GM12878 (cell line): ENCODE results near the gene TMTC1. TPM values are rescaled to one million over a fixed set of nuclear protein-coding genes. Genes with fewer than 3 reads are reported as not detected.
A peak's percentile ranks its signal among the peaks of the same experiment; 100 is the strongest.
"Not testable (repeated sequence)": the region's sequence is repeated elsewhere in the genome, so short reads cannot be mapped to it uniquely, and the experiment has no call there.

Source experiments
- ATAC-seq: fragments of 200-7000 bp; cut with Tn5 transposase; 3 replicates; pipeline ENCODE4 v1.9.1; 2020; ENCODE audit warnings: mild to moderate bottlenecking, moderate library complexity
- BruUV-seq: library from RNA; stranded (reverse); fragments of 400-500 nt; replicated peaks from 2 replicates; lab custom pipeline; 2021; lab: Mats Ljungman, UMichigan
- CTCF ChIA-PET: fragments of 300-600 bp; sonication (Branson Sonifier 250); formaldehyde crosslinking; extraction: SDS; loops from one replicate; lab custom pipeline; 2021; ENCODE audit warnings: inconsistent platforms; lab: Yijun Ruan, JAX
- POLR2A ChIA-PET: fragments of 350-600 bp; formaldehyde crosslinking; extraction: SDS; loops from one replicate; lab custom pipeline; 2021; ENCODE audit warnings: inconsistent platforms; lab: Charles Lee
- RAD21 ChIA-PET: fragments of 300-600 bp; sonication (Branson Sonifier 250); formaldehyde crosslinking; loops from one replicate; lab custom pipeline; 2023; ENCODE audit warnings: antibody characterized with exemption; ENCODE audit not compliant: unreplicated experiment; lab: Charles Lee
- SMC1A ChIA-PET: fragments of 300-600 bp; sonication (Branson Sonifier 250); formaldehyde crosslinking; loops from one replicate; lab custom pipeline; 2023; ENCODE audit not compliant: unreplicated experiment, uncharacterized antibody; lab: Charles Lee
- DNase-seq: peaks from one replicate; pipeline ENCODE4 v3.0.0-alpha.2; 2011; ENCODE audit warnings: low read depth, low spot score
- FAIRE-seq: peaks from 3 replicates; lab custom pipeline; 2011; peaks lifted over from hg19 to GRCh38; lab: Jason Lieb, UNC
- H2AFZ ChIP-seq: 2 replicates; pipeline ENCODE4 v1.6.0; 2011; ENCODE audit warnings: low read depth, low read length, control low read depth; ENCODE audit not compliant: control insufficient read depth
- H3K27ac ChIP-seq: 2 replicates; pipeline ENCODE4 v1.5.1; 2011; ENCODE audit warnings: control low read depth; ENCODE audit not compliant: control insufficient read depth, insufficient read depth
- H3K27me3 ChIP-seq, 2 experiments: replicated peaks in 1 of 2; 2 replicates each; pipeline versions ENCODE4 v1.6.0 to v1.6.1; 2011; ENCODE audit warnings: low read length in 1 of 2; ENCODE audit not compliant: control insufficient read depth in 2 of 2, insufficient read depth in 2 of 2
- H3K36me3 ChIP-seq, 2 experiments: 2 replicates each; pipeline ENCODE4 v1.5.1; 2011; ENCODE audit warnings: low read length in 1 of 2; ENCODE audit not compliant: control insufficient read depth in 2 of 2, insufficient read depth in 2 of 2
- H3K4me1 ChIP-seq: 2 replicates; pipeline ENCODE4 v1.6.1; 2011; ENCODE audit warnings: mild to moderate bottlenecking, low read length, moderate library complexity, mixed read lengths; ENCODE audit not compliant: control insufficient read depth, insufficient read depth
- H3K4me2 ChIP-seq: 2 replicates; pipeline ENCODE4 v1.6.0; 2011; ENCODE audit warnings: control low read depth; ENCODE audit not compliant: control insufficient read depth, insufficient read depth
- H3K4me3 ChIP-seq: fragments of 200-600 bp; sonication (generic); 2 replicates; pipeline ENCODE4 v1.5.1; 2016
- H3K79me2 ChIP-seq: 2 replicates; pipeline ENCODE4 v1.6.0; 2011; ENCODE audit warnings: low read length; ENCODE audit not compliant: control insufficient read depth, insufficient read depth
- H3K9ac ChIP-seq: 2 replicates; pipeline ENCODE4 v1.8.0; 2011; ENCODE audit warnings: low read length, control low read depth, mixed read lengths; ENCODE audit not compliant: control insufficient read depth, insufficient read depth
- H3K9me3 ChIP-seq: replicated peaks from 3 replicates; pipeline ENCODE4 v1.5.1; 2011; ENCODE audit warnings: mild to moderate bottlenecking, low read length; ENCODE audit not compliant: control insufficient read depth, insufficient read depth
- H4K20me1 ChIP-seq: 2 replicates; pipeline ENCODE4 v1.6.0; 2011; ENCODE audit not compliant: control insufficient read depth, insufficient read depth
- BHLHE40 ChIP-seq, 2 experiments: fragments of 450-650 bp in 1 of 2; IDR thresholded peaks; 2 replicates each; pipeline ENCODE4 v1.6.1; 2011 to 2017; ENCODE audit warnings: low read depth in 2 of 2, borderline replicate concordance in 1 of 2, improper control_type of control experiment in 1 of 2, low read length in 1 of 2, mild to moderate bottlenecking in 1 of 2
- ETV6 ChIP-seq, 2 experiments: fragments of 450-650 bp in 1 of 2; IDR thresholded peaks in 1 of 2; conservative IDR thresholded peaks in 1 of 2; 2 replicates each; pipeline ENCODE4 v1.6.1; 2014; ENCODE audit warnings: antibody characterized with exemption in 1 of 2, borderline replicate concordance in 1 of 2, low read depth in 1 of 2, mild to moderate bottlenecking in 1 of 2, moderate library complexity in 1 of 2
- IKZF1 ChIP-seq: fragments of 450-650 bp; conservative IDR thresholded peaks from 2 replicates; pipeline ENCODE4 v1.6.1; 2017; ENCODE audit warnings: antibody characterized with exemption, mild to moderate bottlenecking
- IKZF2 ChIP-seq, 2 experiments: fragments of 450-650 bp; IDR thresholded peaks; 2 replicates each; pipeline ENCODE4 v1.6.1; 2017; ENCODE audit warnings: mild to moderate bottlenecking in 2 of 2, moderate library complexity in 2 of 2
- JUNB ChIP-seq: IDR thresholded peaks from 2 replicates; pipeline ENCODE4 v1.6.1; 2016; ENCODE audit warnings: antibody characterized with exemption, mild to moderate bottlenecking
- MEF2B ChIP-seq: fragments of 450-650 bp; IDR thresholded peaks from 2 replicates; pipeline ENCODE4 v1.6.1; 2018; ENCODE audit warnings: mild to moderate bottlenecking, moderate library complexity; ENCODE audit not compliant: partially characterized antibody, poor library complexity, severe bottlenecking
- MTA2 ChIP-seq: fragments of 450-650 bp; IDR thresholded peaks from 2 replicates; pipeline ENCODE4 v1.6.1; 2016; ENCODE audit warnings: low read depth, mild to moderate bottlenecking, moderate library complexity
- SPI1 ChIP-seq: IDR thresholded peaks from 2 replicates; pipeline ENCODE4 v1.6.1; 2011; ENCODE audit warnings: low read depth, mild to moderate bottlenecking, low read length, moderate library complexity, borderline replicate concordance; ENCODE audit not compliant: insufficient read depth
- ZNF687 ChIP-seq: fragments of 450-650 bp; IDR thresholded peaks from 2 replicates; pipeline ENCODE4 v1.6.1; 2017; ENCODE audit warnings: mild to moderate bottlenecking, moderate library complexity
- WGBS: methylation state at CpG from one replicate; pipeline ENCODE4 v1.1.6; 2016; ENCODE audit warnings: low lambda C conversion rate; ENCODE audit not compliant: insufficient replicate concordance, insufficient coverage; ENCODE audit errors: missing lambda C conversion rate; 5-methylcytosine and 5-hydroxymethylcytosine counted together
- in situ Hi-C: fragments of 300-500 bp; cut with MboI; formaldehyde crosslinking; loops from 9 replicates; pipeline ENCODE4 v1.14.3; 2018; ENCODE audit warnings: mixed read lengths
- intact Hi-C: fragments of 100-400 bp; cut with micrococcal nuclease; formaldehyde crosslinking; loops from one replicate; pipeline ENCODE4 v1.14.2; 2022; ENCODE audit not compliant: unreplicated experiment
- polyA plus RNA-seq, 11 experiments: library from polyadenylated mRNA; depleted of rRNA in 4 of 11; unstranded in 6 of 11; stranded (reverse) in 5 of 11; fragments of >200 nt; fragmentation: Nextera tagmentation in 4 of 11; fragmentation: Illumina TruSeq in 1 of 11; extraction: Ambion mirVana in 4 of 11; extraction: Trizol in 1 of 11; gene quantifications; 1 replicate in 1 of 11; 2 replicates in 10 of 11; pipeline versions ENCODE4 v1.2.1 to v1.2.3, GENCODE V29; 2011 to 2016; ENCODE audit warnings: inconsistent platforms in 2 of 11, missing spikeins in 2 of 11, low read depth in 1 of 11
- total RNA-seq, 4 experiments: library from RNA; depleted of rRNA in 3 of 4; stranded (reverse); fragments of >200 nt in 3 of 4; fragmentation: Illumina TruSeq in 1 of 4; extraction: Trizol in 1 of 4; gene quantifications; 2 replicates each; pipeline versions ENCODE4 v1.2.1 to v1.2.3, GENCODE V29; 2013 to 2021
- TF ChIP-seq, protein P1 (sequence below): fragments of 450-650 bp; IDR thresholded peaks from 2 replicates; pipeline ENCODE4 v1.6.1; 2017; ENCODE audit warnings: low read depth, mild to moderate bottlenecking, moderate library complexity

Gene TMTC1
- total and polyA plus RNA-seq, 10 of the 15 experiments (the other 5 are each of a cell fraction or from before 2014, with no cell fraction given), result 0.10 to 20.9 (median 0.57) TPM

DNA sequence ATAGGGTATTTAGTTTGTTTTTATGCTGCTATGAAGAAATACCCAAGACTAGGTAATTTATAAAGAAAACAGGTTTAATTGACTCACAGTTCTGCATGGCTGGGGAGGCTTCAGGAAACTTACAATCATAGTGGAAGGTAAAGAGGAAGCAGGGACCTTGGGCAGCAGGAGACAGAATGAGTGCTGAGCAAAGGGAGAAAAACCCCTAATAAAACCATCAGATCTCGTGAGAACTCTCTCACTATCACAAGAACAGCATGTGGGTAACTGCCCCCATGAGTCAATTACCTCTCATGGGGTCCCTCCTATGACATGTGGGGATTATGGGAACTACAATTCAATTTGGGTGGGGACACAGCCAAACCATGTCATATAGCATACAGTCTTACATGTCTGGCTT, 153.6 kb downstream of the TMTC1 start:
- BruUV-seq, H3K27me3 ChIP-seq, POLR2A ChIA-PET, FAIRE-seq, in situ Hi-C loops, H3K27ac ChIP-seq, H2AFZ ChIP-seq, H3K4me1 ChIP-seq, intact Hi-C loops, H3K4me2 ChIP-seq, H3K4me3 ChIP-seq, H3K79me2 ChIP-seq, H3K9ac ChIP-seq, RAD21 ChIA-PET, H3K36me3 ChIP-seq, H3K9me3 ChIP-seq, H4K20me1 ChIP-seq: not testable (repeated sequence)
- ATAC-seq (peak; percentile 83), DNase-seq (peak; percentile 16)
- WGBS, result 0% methylated on average over 1 of the region's 1 CpG
- ChIA-PET SMC1A (interaction anchor here (0.8 to 1.3 kb wide), 2 partner anchors 12 to 13 kb away, joined by 3 read pairs; no protein-coding TSS in a partner anchor), CTCF (interaction anchor here (1.6 kb wide), 1 partner anchor 85 kb away, joined by 4 read pairs; no protein-coding TSS in a partner anchor)
- TF ChIP-seq IKZF1 (0 out of 2 replicates have a peak, but pooled peaks have one; percentile 17), IKZF2 (IDR thresholded peaks at IDR 0.05) (peak in 1 of 2 experiments; percentile 37; a peak in 1 of 4 replicates), MTA2 (peak; percentile 38; the same call in 1 of the 2 replicates), ETV6 (conservative IDR thresholded peaks at IDR 0.05 in 1 of 2, IDR thresholded peaks at IDR 0.05 in 1 of 2; ENCODE audit: borderline replicate concordance in 1 of 2, low read depth in 1 of 2) (0 out of 4 replicates have a peak, but pooled peaks of 1 of the 2 experiments have one; percentile 34), ZNF687 (0 out of 2 replicates have a peak, but pooled peaks have one; percentile 40), JUNB (0 out of 2 replicates have a peak, but pooled peaks have one; percentile 27), MEF2B (peak; percentile 53), BHLHE40 (IDR thresholded peaks at IDR 0.05; ENCODE audit: borderline replicate concordance in 1 of 2, low read depth in 2 of 2, low read length in 1 of 2) (peak in 1 of 2 experiments; percentile 65; a peak in 1 of 4 replicates), SPI1 (peak; percentile 11; the same call in 1 of the 2 replicates)
- TF ChIP-seq, protein P1, sequence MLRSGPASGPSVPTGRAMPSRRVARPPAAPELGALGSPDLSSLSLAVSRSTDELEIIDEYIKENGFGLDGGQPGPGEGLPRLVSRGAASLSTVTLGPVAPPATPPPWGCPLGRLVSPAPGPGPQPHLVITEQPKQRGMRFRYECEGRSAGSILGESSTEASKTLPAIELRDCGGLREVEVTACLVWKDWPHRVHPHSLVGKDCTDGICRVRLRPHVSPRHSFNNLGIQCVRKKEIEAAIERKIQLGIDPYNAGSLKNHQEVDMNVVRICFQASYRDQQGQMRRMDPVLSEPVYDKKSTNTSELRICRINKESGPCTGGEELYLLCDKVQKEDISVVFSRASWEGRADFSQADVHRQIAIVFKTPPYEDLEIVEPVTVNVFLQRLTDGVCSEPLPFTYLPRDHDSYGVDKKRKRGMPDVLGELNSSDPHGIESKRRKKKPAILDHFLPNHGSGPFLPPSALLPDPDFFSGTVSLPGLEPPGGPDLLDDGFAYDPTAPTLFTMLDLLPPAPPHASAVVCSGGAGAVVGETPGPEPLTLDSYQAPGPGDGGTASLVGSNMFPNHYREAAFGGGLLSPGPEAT, result peak; percentile 31; the same call in 1 of the 2 replicates
